CD4-positive, alpha-beta T cell treated with Interleukin-17A for 4 hours (primary cell): ENCODE results near the gene PDCD10.
A peak's percentile ranks its signal among the peaks of the same experiment; 100 is the strongest.

Experiments
- DNase-seq: peaks from one replicate; pipeline ENCODE4 v3.0.0-alpha.2; 2020; ENCODE audit warnings: mixed read lengths

Gene PDCD10

DNA sequence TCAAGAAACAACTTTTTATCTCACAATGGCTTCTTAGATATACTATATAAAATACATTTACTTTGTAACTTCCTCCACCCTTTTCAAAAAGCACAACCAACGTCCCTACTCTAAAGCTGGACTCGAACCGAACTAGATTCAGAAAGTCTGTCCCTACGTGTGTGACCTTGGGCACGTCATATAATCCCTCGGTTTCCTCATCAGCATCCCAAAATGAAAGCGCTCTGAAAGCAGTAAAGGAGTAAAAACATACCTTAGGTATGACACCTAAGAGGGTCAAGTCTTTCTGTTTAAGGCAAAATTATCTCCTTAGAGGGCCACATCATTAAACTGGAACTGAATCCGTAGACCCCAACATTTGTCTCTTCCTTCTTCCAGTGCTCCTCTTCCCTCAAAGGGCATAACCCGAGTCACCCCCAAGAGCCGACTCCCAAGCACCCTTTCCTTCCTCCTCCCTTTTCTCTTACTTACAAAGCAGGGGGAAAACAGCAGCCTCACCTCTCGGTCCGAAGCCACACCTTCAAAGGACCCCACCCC is 663 bp downstream of the PDCD10 start:
- DNase-seq: no peak

DNA sequence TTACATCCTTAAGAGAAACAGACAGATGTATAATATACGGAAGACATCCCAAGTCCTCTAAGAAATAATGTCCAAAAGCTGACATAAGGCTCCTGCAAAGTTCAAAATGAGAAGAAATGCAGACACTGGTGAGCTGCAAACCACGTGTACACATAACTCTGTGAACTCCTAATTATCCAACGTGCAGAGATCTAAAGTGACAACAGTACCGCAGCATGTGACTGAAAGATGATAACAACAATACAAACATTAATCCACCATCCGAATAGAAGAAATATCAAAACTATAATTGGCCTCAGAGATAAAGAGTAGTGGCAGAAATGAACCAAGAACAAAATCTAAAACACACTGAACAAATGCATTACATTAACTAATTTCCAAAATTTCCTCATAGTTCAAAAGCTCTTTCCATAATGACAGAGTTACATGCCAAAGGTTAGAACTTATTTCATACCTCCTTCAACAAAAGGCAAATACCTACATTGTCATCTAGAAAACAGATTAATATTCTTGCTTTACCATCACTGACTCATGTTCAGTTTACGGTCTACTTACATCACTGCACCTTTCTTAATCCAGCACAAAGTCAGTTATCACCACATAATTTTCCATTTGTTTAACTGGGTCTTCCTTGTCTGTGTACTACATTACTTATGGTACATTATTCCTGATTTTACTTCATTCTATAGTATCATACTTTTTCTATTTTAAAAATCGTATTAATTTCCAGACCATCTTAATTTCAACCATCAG is 2.2 kb downstream of the PDCD10 start:
- DNase-seq: no peak

DNA sequence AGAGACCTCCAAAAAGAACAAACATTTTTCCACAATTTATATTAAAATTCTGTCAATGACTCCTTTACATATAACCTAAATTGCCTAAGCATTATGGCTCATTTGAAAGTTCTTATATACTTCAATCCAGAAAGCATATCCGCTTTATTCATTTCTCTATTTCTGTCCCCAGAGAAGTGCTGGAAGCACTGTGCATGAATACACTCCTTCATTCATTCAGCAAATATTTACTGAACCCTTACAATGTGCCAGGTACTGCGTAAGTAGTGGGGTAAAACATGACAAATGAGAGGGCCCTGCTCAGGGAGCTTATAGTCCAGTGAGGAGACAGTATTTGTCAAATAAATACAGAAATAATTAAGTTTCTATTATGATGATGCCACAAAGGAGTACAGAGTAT is 3.3 kb downstream of the PDCD10 start:
- no peak for DNase-seq

DNA sequence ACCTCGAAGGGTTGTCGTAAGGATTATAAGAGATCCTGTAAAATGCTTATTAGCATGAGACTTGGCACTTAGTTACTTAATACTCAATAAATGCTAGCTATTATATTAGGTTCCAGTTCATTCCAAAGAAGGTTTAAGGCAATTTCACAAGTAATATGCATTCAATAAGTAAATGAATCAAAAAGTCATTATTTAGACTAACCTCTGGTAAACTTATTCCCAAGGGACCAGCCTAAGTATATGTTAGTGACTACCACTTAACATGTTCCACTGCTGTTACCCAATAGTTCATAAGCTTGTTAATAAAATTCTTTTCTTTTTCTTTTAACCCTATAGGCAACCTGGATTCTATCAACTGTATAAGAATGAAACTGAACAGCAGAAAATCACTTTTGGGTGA is 5.1 kb downstream of the PDCD10 start:
- DNase-seq: no peak

DNA sequence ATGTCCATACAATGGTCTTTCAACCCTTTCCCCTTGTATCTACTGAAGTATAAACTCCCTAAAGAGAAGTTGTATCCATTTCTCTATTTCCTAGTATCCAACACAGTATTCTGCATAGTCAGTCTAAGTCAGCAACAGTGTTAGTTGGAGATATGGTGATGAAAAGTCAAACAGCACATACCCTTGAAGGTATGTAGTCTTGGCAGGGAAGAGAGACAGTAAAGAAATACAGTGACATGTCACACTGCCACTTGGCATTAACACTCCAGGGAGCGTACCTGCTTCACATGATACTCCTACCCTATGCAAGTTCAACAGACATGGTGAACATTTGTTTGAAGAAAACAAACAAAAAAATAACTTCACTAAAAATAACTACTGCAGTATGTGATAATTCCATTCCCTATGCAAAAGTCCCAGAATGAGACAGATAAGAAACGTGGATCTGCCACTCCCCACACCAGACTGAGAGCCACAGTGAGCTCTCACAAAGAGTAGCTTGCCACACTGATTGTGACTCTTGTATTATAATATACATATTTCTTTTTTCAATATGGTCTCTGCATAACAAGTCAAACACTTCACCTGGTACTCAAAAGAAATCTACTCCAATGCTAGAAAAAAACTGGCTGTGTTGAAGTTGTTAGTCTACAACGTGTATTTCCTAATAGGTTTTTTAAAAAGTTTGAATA is 5.9 kb downstream of the PDCD10 start:
- no peak for DNase-seq

DNA sequence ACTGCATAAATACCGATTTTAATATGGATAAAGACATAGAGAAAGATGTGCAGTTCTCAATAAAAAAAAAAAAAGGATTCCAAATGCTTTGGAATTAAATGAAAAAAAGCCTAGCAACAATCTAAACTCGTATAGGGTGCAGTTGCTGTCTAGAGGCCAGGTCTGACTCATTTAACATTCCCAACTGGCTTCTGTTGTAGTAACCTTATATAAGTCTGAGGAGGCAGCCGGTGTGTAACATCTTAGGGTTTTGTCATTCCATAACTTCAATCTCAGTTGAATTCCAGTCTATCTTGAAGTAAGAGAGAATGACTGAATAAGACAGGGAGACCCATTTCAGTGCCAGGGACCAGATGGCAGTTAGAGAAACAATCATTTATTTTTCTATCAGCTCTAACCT is 6.5 kb downstream of the PDCD10 start:
- DNase-seq: no peak

DNA sequence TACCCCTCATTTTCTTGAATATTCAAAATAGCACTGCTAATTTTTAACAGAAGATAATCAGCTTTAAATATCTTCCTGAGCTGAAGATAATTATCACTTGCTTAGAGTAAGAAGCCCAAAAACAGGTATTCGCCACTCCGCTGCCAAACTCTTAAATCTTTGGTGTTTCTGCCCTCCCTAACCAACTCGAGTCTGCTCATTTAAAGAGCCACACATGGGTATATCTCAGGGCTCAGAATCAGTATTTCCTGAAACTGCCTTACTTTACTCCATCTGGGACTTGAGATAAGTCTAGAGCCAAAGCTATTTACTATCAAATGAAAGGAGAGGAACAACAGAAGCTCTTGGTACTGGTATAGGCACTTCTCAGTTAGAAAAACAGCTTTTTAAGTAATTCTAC is 10.8 kb downstream of the PDCD10 start:
- no peak for DNase-seq

DNA sequence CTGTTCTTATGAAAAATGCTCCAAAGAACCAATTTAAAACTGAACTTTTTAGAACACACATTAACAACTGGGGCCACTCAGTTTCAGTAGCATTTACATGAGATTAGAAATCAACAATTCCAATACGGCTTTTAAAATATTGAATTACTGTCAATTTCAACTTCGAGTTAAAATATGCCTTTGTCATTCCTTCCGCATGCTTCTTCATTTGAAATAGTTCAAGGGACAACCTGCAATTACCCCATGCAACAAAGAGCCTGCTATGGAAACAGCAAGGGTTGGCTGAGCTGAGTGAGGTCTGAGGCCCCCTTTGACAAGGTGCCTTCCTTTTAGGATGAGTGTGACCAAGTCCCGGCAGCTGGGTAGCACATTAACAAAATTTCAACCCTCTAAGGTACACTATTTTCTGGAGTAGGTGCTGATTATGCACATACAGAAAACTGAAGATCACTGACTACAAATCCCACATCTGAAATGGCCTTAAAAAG is 11.6 kb downstream of the PDCD10 start:
- DNase-seq: no peak

DNA sequence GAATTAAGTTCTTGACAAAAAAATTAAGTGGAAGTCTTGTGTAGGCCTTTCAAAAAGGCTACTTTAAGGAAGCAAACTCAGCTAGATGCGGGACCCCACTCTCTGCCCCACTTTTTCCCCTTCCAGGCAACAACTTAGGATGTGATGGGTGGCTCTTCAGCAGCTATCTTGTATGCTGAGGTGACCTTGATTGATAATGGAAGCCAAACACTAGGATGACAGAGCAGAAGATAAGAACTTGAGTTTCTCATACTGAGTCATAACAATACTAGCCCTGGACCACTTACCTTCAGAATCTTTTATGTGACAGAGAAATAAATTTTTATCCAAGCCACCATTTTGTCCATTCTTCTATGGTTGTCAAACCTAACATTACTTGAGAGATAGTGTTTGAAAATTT is 16.1 kb downstream of the PDCD10 start:
- DNase-seq: no peak

DNA sequence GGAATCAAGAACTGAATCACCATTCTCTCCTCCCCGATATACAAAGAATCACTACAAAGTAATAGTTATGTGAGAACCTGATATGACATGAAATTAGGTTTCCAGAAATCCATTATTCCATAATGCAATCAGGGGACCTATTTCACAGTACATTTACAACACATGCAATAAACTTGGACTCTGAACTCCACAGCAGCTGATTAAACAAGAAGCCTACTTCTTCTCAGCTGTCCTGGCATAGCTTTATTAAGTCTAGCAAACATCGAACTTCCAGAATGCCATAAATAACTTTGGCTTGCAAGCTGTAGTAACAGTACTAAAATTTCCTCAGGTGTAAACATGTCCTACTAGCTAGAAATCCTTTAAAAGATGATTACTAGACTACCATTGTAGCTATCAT is 17.8 kb downstream of the PDCD10 start:
- DNase-seq: no peak

DNA sequence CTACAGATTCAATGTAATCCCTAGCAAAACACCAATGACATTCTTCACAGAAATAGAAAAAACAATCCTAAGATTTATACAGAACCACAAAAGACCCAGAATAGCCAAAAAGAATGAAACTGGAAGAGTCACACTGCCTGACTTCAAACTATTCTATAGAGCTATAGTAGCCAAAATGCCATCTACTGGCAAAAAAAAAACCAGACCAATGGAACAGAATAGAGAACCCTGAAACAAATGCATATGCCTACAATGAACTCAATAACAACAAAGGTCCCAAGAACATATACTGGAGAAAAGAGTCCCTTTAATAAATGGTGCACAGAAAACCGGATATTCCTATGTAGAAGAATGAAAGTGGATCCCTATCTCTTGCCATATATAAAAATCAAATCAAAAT is 19.8 kb downstream of the PDCD10 start:
- DNase-seq: no peak

DNA sequence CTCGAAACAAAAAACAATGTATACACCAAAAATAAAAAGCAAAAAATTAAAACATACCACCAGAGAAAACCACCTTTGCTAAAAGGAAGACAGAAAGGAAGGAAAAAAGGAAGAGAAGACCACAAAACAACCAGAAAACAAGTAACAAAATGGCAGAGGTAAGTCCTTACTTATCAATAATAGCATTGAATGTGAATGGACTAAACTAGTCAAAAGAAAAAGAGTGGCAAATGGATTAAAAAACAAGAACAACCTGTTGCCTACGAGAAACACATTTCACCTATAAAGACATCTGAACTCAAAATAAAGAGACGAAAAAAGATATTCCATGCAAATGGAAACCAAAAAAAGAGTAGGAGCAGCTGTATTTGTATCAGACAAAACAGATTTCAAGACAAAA is 22.2 kb downstream of the PDCD10 start:
- no peak for DNase-seq

DNA sequence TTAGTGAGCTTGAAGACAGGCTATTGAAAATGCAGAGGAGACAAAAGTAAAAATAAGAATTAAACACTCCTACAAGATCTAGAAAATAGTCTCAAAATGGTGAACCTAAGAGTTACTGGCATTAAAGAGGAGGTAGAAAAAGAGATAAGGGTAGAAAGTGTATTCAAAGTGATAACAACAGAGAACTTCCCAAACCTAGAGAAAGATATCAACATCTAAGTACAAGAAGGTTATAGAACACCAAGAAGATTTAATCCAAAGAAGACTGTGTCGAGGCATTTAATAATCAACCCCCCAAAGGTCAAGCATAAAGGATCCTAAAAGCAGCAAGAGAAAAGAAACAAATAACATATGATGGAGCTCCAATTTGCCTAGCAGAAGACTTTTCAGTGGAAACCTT is 23.3 kb downstream of the PDCD10 start:
- no peak for DNase-seq

DNA sequence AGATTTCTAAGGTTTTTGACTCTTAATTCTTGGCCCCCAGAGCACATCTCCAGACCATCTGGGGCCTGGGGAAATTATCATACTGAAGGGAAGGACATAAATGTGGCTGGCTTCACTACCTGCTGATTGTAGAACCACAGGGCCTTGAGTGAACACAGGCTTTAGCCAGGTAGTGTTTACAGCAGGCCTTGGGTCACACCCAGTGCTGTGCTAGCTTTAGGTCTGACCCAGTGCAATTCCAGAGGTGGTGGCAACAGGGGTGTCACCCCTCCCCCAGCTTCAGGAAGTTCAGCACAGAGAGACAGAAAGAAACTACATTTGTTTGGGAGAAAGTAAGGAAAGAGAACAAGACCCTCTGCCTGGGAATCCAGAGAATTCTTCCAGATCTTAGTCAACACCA is 24.1 kb downstream of the PDCD10 start:
- DNase-seq: no peak

DNA sequence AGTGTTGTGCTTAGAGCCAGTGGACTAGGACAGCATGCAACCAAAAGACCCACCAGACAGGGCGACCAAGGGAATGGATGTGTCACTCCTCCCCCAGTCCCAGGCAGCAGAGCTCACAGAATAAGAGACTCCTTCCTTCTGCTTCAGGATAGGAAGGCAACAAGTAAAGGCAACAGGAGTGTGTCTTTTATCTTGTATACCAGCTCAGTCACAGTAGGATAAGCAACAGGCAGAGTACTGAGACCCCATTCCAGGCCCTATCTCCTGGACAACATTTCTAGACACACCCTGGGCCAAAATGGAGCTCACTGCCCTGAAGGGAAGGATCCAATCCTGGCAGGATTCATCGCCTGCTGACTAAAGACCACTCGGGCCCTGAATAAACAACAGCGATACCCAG is 25.0 kb downstream of the PDCD10 start:
- no peak for DNase-seq

DNA sequence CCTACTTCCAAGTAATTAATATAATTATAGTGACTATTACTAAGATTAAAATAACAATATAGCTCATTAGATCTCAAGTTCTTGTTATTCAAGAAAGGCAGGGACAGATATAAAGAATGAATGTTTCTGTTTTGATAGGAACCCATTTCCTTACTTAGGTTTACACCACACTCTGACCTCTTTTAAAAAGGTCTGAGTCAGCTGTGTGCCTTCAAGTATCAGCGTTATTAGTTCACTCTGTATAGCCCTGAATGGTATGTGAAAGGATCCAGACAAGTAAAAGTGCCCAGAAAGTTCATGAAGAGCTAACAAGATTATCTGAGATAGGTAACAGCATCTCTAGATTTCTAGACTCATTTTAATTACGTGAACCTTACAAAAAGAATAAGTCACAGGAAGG is 28.9 kb downstream of the PDCD10 start:
- DNase-seq: no peak

DNA sequence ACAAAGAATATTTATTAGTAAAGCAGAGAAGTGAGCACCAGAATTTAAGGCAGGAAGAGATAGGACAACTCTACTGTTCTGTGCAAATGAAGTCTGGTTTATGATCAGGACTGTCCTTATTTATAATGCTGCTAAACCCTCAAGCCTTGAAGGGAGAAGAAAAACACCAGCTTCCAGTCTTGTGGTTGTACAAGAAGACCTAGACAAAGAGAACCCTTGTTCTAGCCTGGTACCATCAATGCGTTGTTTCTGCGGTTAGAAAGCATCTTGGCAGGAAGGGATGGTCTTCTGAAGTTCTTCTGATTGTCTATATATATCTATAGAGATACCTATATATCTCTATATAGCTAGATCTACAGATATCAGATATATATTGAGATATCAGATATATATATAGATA is 33.8 kb downstream of the PDCD10 start:
- DNase-seq: no peak

DNA sequence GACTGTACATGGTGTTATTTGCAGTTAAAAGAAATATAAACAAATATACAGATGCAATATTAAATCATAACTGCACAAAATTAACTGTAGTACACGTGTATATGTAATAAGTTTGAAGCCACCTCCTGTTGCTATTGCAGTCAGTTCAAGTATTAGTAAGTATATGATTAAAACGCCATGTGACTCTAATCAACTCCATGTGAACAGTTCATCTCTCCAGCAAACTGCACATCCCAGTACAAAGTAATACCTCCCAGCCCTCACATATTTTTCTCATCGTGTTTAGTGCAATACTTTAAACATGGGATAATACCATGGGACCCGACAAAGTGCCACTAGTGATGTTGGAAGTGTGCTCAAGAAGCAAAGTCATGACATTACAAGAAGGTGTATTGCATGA is 34.6 kb downstream of the PDCD10 start:
- DNase-seq: no peak

DNA sequence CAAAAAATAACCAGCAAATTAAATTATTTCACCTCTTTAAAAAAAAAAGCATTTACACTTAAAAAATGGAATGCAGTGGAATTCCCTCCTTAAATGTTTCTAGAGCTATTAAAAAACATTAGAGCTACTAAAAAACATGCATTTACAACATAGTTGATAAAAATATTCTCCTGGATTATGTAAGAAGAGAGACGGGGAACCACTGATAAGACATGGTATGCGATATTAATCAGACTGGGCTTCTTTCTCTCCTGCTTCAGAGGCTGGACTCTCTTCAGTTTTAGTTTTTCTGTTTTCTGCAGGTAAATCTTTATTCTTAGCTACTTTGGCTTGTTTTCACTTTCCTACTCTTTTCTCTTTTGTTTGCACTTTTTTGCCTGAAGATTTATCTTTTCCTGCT is 40.6 kb downstream of the PDCD10 start:
- DNase-seq: no peak

DNA sequence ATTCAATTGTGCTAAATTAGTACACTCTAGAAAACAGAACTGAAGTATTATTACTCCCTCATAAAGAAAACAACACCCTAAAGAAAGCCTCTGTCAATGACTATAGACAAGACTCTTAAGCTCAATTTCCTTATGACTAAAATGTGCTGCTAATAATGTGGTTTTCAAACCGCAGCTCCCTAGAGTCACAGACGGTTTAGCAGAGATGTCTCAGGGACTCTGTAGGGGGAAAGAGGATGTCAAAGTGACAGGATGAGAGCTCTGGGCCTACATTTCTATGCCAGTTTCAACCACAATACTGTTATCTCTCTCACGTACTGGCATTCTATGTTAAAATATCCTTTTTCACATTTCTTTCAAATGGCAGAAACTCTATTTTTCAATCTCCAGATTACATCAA is 43.3 kb downstream of the PDCD10 start:
- DNase-seq: peak; percentile 19

DNA sequence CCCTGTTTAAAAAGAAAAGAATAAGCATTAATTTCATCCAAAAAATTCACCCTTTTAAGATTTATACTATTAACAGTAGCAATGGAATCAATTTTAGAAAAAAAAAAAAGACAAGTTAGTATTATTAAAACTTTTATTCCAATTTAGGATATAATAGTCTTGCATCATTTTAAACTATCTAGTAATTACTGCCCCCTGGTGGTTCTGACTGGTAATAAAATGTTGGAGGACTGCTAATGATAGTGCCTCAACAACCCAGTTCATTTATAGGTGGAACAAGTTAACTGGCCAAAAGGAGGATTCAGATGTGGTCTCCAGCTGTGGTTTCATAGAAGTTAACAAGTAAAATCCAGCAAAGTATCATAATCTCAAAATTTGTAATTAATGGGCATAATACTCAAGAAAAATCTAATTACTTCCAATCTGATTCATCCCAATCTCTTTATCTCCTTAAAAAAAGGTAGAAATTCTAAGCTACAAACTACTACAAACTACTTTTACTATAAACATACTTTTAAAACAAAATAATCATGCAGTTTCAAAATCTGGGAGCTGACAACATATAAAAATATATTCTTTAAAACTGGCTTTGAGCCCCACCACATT is 50.2 kb downstream of the PDCD10 start:
- DNase-seq: peak; percentile 60

DNA sequence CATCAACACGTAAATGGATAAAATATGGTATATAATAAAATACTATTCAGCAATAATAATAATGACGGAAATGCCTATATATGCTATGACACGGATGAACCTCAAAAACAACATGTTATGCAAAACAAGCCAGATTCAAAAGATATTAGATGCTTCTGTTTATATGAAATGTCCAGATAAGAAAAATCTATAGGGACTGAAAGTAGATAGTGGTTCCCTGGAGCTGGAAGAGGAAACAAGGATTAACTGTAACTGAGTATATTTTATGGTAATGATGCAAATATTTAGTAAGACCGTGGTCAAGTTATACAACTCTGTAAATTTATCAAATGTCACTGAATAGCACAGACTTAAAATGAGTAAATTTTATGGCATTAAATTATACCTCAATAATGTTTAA is 55.2 kb downstream of the PDCD10 start:
- DNase-seq: no peak

DNA sequence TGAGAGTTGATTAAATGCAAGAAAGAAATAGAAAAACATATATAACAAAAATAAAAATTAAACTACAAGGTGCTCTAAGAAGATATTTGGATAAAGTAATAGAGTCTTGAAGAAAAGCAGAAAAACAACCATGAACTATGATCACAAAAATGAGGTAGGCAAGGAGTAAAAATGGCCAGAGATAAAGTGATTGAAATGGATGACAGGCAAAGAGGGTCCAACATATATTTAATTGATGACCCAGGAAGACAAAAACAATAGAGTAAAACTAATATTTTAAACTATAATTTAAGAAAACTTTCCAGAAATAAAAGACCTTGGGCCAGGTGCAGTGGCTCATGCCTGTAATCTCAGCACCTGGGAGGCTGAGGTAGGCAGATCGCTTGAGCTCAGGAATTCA is 58.8 kb downstream of the PDCD10 start:
- no peak for DNase-seq

DNA sequence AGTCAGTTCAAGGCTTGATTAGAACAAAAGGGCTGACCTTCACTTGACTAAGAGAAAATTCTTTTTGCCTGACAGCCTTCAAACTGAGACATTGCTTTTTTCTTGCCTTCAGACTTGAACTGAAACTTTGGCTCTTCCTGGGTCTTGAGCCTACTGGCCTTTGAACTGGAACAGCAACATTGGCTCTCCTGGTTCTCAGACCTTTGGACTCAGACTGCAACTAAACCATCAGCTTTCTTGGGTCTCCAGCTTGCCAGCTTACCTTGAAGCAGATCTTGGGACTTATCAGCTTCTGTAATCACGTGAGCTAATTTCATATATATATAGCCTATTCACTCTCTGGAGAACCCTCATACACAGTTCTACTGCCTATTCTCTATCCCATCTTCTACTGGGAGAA is 61.5 kb downstream of the PDCD10 start:
- DNase-seq: no peak
